ENCODE data around the gene ANKIB1. TPM values are rescaled to one million over a fixed set of nuclear protein-coding genes. Genes with fewer than 3 reads are reported as not detected.

Gene ANKIB1
- total and polyA plus RNA-seq, 2 donors from 2014 or later = 10.7 to 59.0 TPM

GRCh38 chr7:92359801-92360200 lies 114.0 kb downstream of the ANKIB1 start:
- Histone ChIP-seq H3K36me3 (ENCODE audit: control insufficient read depth in 2 of 3, insufficient read depth in 3 of 3, low read length in 3 of 3) (peaks cover 2 to 16% (median 8%) of the 10 kb centered on the region in 3 donors), H3K4me1 (ENCODE audit: control insufficient read depth in 2 of 3, insufficient read depth in 2 of 3, low read depth in 1 of 3, low read length in 3 of 3) (no peaks in the 10 kb centered on the region), H3K27ac (ENCODE audit: low read depth in 2 of 2, low read length in 2 of 2) (no peak overlapping the region), H3K9ac (ENCODE audit: low read length in 3 of 3) (no peak overlapping the region), H3K27me3 (ENCODE audit: control insufficient read depth, insufficient read depth, low read length) (no peaks in the 10 kb centered on the region), H3K4me3 (ENCODE audit: low read length in 3 of 3) (no peak overlapping the region), H3K9me3 (ENCODE audit: control insufficient read depth in 2 of 3, insufficient read depth in 1 of 3, low read length in 3 of 3) (no peaks in the 10 kb centered on the region)
- FAIRE-seq (no peak), DNase-seq (no peak)
- no peak for TF ChIP-seq CTCF (IDR thresholded peaks at IDR 0.05; ENCODE audit: borderline replicate concordance, extremely low read depth, insufficient read depth)
- intact Hi-C loops (cut with DNase I) = no loop called here

DNA sequence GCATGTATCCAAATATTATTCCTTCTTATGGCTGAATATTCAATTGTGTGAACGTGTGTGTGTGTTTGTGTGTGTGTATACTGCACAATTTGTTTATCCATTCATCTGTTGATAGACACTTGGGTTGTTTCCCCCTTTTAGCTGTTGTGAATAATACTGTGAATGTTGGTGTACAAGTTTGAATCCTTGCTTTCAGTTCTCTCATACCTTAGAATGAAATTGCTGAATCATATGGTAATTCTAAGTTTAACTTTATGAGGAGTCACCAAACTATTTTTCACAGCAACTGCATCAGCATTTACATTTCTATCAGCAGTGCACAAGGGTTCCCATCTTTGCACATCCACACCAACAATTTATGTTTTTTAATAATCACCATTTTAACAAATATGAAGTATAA lies 114.6 kb downstream of the ANKIB1 start:
- Histone ChIP-seq H3K4me1 (ENCODE audit: control insufficient read depth in 2 of 3, insufficient read depth in 2 of 3, low read depth in 1 of 3, low read length in 3 of 3) (no peaks in the 10 kb centered on the region), H3K9ac (ENCODE audit: low read length in 3 of 3) (no peak overlapping the region), H3K36me3 (ENCODE audit: control insufficient read depth in 2 of 3, insufficient read depth in 3 of 3, low read length in 3 of 3) (peaks cover 2 to 16% (median 8%) of the 10 kb centered on the region in 3 donors), H3K27me3 (ENCODE audit: control insufficient read depth, insufficient read depth, low read length) (no peaks in the 10 kb centered on the region), H3K4me3 (ENCODE audit: low read length in 3 of 3) (no peak overlapping the region), H3K27ac (ENCODE audit: low read depth in 2 of 2, low read length in 2 of 2) (no peak overlapping the region), H3K9me3 (ENCODE audit: control insufficient read depth in 2 of 3, insufficient read depth in 1 of 3, low read length in 3 of 3) (no peaks in the 10 kb centered on the region)
- FAIRE-seq (no peak), DNase-seq (no peak)
- TF ChIP-seq CTCF (IDR thresholded peaks at IDR 0.05; ENCODE audit: borderline replicate concordance, extremely low read depth, insufficient read depth) = no peak
- intact Hi-C loops (cut with DNase I) = no loop called here

DNA sequence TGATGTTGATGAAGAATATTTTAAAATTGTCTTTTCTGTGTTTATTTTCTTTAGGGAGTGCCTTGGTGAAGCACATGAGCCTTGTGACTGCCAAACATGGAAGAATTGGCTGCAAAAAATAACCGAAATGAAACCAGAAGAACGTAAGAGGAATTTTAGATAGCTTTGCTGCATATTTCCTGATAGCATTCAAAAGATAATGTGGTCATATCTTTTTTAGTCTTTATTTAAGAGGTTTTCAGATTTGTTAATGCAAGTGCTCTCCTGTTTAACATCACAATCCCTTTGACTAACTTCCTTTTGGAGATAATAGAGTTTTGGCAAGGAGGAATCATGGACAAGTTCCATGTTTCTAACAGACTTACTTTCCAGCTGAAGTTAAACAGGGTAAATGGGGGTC lies 116.4 kb downstream of the ANKIB1 start:
- Histone ChIP-seq H3K4me1 (ENCODE audit: control insufficient read depth in 2 of 3, insufficient read depth in 2 of 3, low read depth in 1 of 3, low read length in 3 of 3) (no peaks in the 10 kb centered on the region), H3K27ac (ENCODE audit: low read depth in 2 of 2, low read length in 2 of 2) (no peak overlapping the region), H3K9ac (ENCODE audit: low read length in 3 of 3) (no peak overlapping the region), H3K27me3 (ENCODE audit: control insufficient read depth, insufficient read depth, low read length) (no peaks in the 10 kb centered on the region), H3K9me3 (ENCODE audit: control insufficient read depth in 2 of 3, insufficient read depth in 1 of 3, low read length in 3 of 3) (no peaks in the 10 kb centered on the region), H3K4me3 (ENCODE audit: low read length in 3 of 3) (no peak overlapping the region), H3K36me3 (ENCODE audit: control insufficient read depth in 2 of 3, insufficient read depth in 3 of 3, low read length in 3 of 3) (peaks cover 2 to 23% (median 8%) of the 10 kb centered on the region in 3 donors)
- DNase-seq (no peak), FAIRE-seq (no peak)
- intact Hi-C loops (cut with DNase I) = no loop called here
- TF ChIP-seq CTCF (IDR thresholded peaks at IDR 0.05; ENCODE audit: borderline replicate concordance, extremely low read depth, insufficient read depth) = no peak

- Histone ChIP-seq H3K4me3 (ENCODE audit: low read length in 3 of 3) (no peak overlapping the region), H3K27ac (ENCODE audit: low read depth in 2 of 2, low read length in 2 of 2) (no peak overlapping the region), H3K9me3 (ENCODE audit: control insufficient read depth in 2 of 3, insufficient read depth in 1 of 3, low read length in 3 of 3) (no peaks in the 10 kb centered on the region), H3K27me3 (ENCODE audit: control insufficient read depth, insufficient read depth, low read length) (no peaks in the 10 kb centered on the region), H3K36me3 (ENCODE audit: control insufficient read depth in 2 of 3, insufficient read depth in 3 of 3, low read length in 3 of 3) (peaks cover 2 to 30% (median 8%) of the 10 kb centered on the region in 3 donors), H3K4me1 (ENCODE audit: control insufficient read depth in 2 of 3, insufficient read depth in 2 of 3, low read depth in 1 of 3, low read length in 3 of 3) (no peaks in the 10 kb centered on the region), H3K9ac (ENCODE audit: low read length in 3 of 3) (no peak overlapping the region)
- TF ChIP-seq CTCF (IDR thresholded peaks at IDR 0.05; ENCODE audit: borderline replicate concordance, extremely low read depth, insufficient read depth) = no peak
- intact Hi-C loops (cut with DNase I) = no loop called here
- DNase-seq = no peak
- FAIRE-seq = no peak
Observed at GRCh38 chr7:92366730-92367129, 121.0 kb downstream of the ANKIB1 start.

Measured in kidney (tissue), 14 donors.